GM12878 (cell line): ENCODE data around the gene MAD1L1. TPM values are rescaled to one million over a fixed set of nuclear protein-coding genes. Genes with fewer than 3 reads are reported as not detected.

Source experiments
- ATAC-seq: fragments of 200-7000 bp; cut with Tn5 transposase; 3 replicates; pipeline ENCODE4 v1.9.1; 2020; ENCODE audit warnings: mild to moderate bottlenecking, moderate library complexity
- BruUV-seq: library from RNA; stranded (reverse); fragments of 400-500 nt; replicated peaks from 2 replicates; lab custom pipeline; 2021; lab: Mats Ljungman, UMichigan
- CTCF ChIA-PET: fragments of 300-600 bp; sonication (Branson Sonifier 250); formaldehyde crosslinking; extraction: SDS; loops from one replicate; lab custom pipeline; 2021; ENCODE audit warnings: inconsistent platforms; lab: Yijun Ruan, JAX
- POLR2A ChIA-PET: fragments of 350-600 bp; formaldehyde crosslinking; extraction: SDS; loops from one replicate; lab custom pipeline; 2021; ENCODE audit warnings: inconsistent platforms; lab: Charles Lee
- RAD21 ChIA-PET: fragments of 300-600 bp; sonication (Branson Sonifier 250); formaldehyde crosslinking; loops from one replicate; lab custom pipeline; 2023; ENCODE audit warnings: antibody characterized with exemption; ENCODE audit not compliant: unreplicated experiment; lab: Charles Lee
- SMC1A ChIA-PET: fragments of 300-600 bp; sonication (Branson Sonifier 250); formaldehyde crosslinking; loops from one replicate; lab custom pipeline; 2023; ENCODE audit not compliant: unreplicated experiment, uncharacterized antibody; lab: Charles Lee
- DNase-seq: peaks from one replicate; pipeline ENCODE4 v3.0.0-alpha.2; 2011; ENCODE audit warnings: low read depth, low spot score
- FAIRE-seq: peaks from 3 replicates; lab custom pipeline; 2011; peaks lifted over from hg19 to GRCh38; lab: Jason Lieb, UNC
- H2AFZ ChIP-seq: 2 replicates; pipeline ENCODE4 v1.6.0; 2011; ENCODE audit warnings: low read depth, low read length, control low read depth; ENCODE audit not compliant: control insufficient read depth
- H3K27ac ChIP-seq: 2 replicates; pipeline ENCODE4 v1.5.1; 2011; ENCODE audit warnings: control low read depth; ENCODE audit not compliant: control insufficient read depth, insufficient read depth
- H3K27me3 ChIP-seq, 2 experiments: replicated peaks in 1 of 2; 2 replicates each; pipeline versions ENCODE4 v1.6.0 to v1.6.1; 2011; ENCODE audit warnings: low read length in 1 of 2; ENCODE audit not compliant: control insufficient read depth in 2 of 2, insufficient read depth in 2 of 2
- H3K36me3 ChIP-seq, 2 experiments: 2 replicates each; pipeline ENCODE4 v1.5.1; 2011; ENCODE audit warnings: low read length in 1 of 2; ENCODE audit not compliant: control insufficient read depth in 2 of 2, insufficient read depth in 2 of 2
- H3K4me1 ChIP-seq: 2 replicates; pipeline ENCODE4 v1.6.1; 2011; ENCODE audit warnings: mild to moderate bottlenecking, low read length, moderate library complexity, mixed read lengths; ENCODE audit not compliant: control insufficient read depth, insufficient read depth
- H3K4me2 ChIP-seq: 2 replicates; pipeline ENCODE4 v1.6.0; 2011; ENCODE audit warnings: control low read depth; ENCODE audit not compliant: control insufficient read depth, insufficient read depth
- H3K4me3 ChIP-seq: fragments of 200-600 bp; sonication (generic); 2 replicates; pipeline ENCODE4 v1.5.1; 2016
- H3K79me2 ChIP-seq: 2 replicates; pipeline ENCODE4 v1.6.0; 2011; ENCODE audit warnings: low read length; ENCODE audit not compliant: control insufficient read depth, insufficient read depth
- H3K9ac ChIP-seq: 2 replicates; pipeline ENCODE4 v1.8.0; 2011; ENCODE audit warnings: low read length, control low read depth, mixed read lengths; ENCODE audit not compliant: control insufficient read depth, insufficient read depth
- H3K9me3 ChIP-seq: replicated peaks from 3 replicates; pipeline ENCODE4 v1.5.1; 2011; ENCODE audit warnings: mild to moderate bottlenecking, low read length; ENCODE audit not compliant: control insufficient read depth, insufficient read depth
- H4K20me1 ChIP-seq: 2 replicates; pipeline ENCODE4 v1.6.0; 2011; ENCODE audit not compliant: control insufficient read depth, insufficient read depth
- CREM ChIP-seq: IDR thresholded peaks from 2 replicates; pipeline ENCODE4 v1.6.1; 2014; ENCODE audit warnings: antibody characterized with exemption, low read depth
- CUX1 ChIP-seq: IDR thresholded peaks from 2 replicates; pipeline ENCODE4 v1.6.1; 2012; ENCODE audit warnings: improper control_type of control experiment, low read depth, low read length; ENCODE audit not compliant: insufficient replicate concordance
- ELK1 ChIP-seq: IDR thresholded peaks from 2 replicates; pipeline ENCODE4 v1.6.1; 2012; ENCODE audit warnings: low read depth, low read length, improper control_type of control experiment
- HDAC6 ChIP-seq: fragments of 200-600 bp; sonication (generic); IDR thresholded peaks from one replicate; pipeline ENCODE4 v1.8.0; 2017; ENCODE audit warnings: antibody characterized with exemption; ENCODE audit not compliant: unreplicated experiment
- IRF5 ChIP-seq: fragments of 450-650 bp; IDR thresholded peaks from 2 replicates; pipeline ENCODE4 v1.6.1; 2017; ENCODE audit warnings: borderline replicate concordance
- RB1 ChIP-seq: fragments of 450-650 bp; formaldehyde crosslinking; IDR thresholded peaks from 2 replicates; pipeline ENCODE4 v1.6.1; 2017; ENCODE audit warnings: mild to moderate bottlenecking, borderline replicate concordance
- STAT1 ChIP-seq: fragments of 450-650 bp; conservative IDR thresholded peaks from 2 replicates; pipeline ENCODE4 v1.6.1; 2014; ENCODE audit warnings: antibody characterized with exemption, mild to moderate bottlenecking
- ZBTB40 ChIP-seq: fragments of 450-650 bp; IDR thresholded peaks from 2 replicates; pipeline ENCODE4 v1.6.1; 2016; ENCODE audit warnings: mild to moderate bottlenecking, moderate library complexity, borderline replicate concordance
- WGBS: methylation state at CpG from one replicate; pipeline ENCODE4 v1.1.6; 2016; ENCODE audit warnings: low lambda C conversion rate; ENCODE audit not compliant: insufficient replicate concordance, insufficient coverage; ENCODE audit errors: missing lambda C conversion rate; 5-methylcytosine and 5-hydroxymethylcytosine counted together
- in situ Hi-C: fragments of 300-500 bp; cut with MboI; formaldehyde crosslinking; loops from 9 replicates; pipeline ENCODE4 v1.14.3; 2018; ENCODE audit warnings: mixed read lengths
- intact Hi-C: fragments of 100-400 bp; cut with micrococcal nuclease; formaldehyde crosslinking; loops from one replicate; pipeline ENCODE4 v1.14.2; 2022; ENCODE audit not compliant: unreplicated experiment
- polyA plus RNA-seq, 11 experiments: library from polyadenylated mRNA; depleted of rRNA in 4 of 11; unstranded in 6 of 11; stranded (reverse) in 5 of 11; fragments of >200 nt; fragmentation: Nextera tagmentation in 4 of 11; fragmentation: Illumina TruSeq in 1 of 11; extraction: Ambion mirVana in 4 of 11; extraction: Trizol in 1 of 11; gene quantifications; 1 replicate in 1 of 11; 2 replicates in 10 of 11; pipeline versions ENCODE4 v1.2.1 to v1.2.3, GENCODE V29; 2011 to 2016; ENCODE audit warnings: inconsistent platforms in 2 of 11, missing spikeins in 2 of 11, low read depth in 1 of 11
- total RNA-seq, 4 experiments: library from RNA; depleted of rRNA in 3 of 4; stranded (reverse); fragments of >200 nt in 3 of 4; fragmentation: Illumina TruSeq in 1 of 4; extraction: Trizol in 1 of 4; gene quantifications; 2 replicates each; pipeline versions ENCODE4 v1.2.1 to v1.2.3, GENCODE V29; 2013 to 2021

MAD1L1 gene
- total and polyA plus RNA-seq, 10 of the 15 experiments (the other 5 are each of a cell fraction or from before 2014, with no cell fraction given), result 2.2 to 76.8 (median 38.3) TPM

- no peak for TF ChIP-seq CUX1
These were observed 28.1 kb upstream of the MAD1L1 start (continued) for GRCh38 chr7:2260820-2261219.

- no peaks in the 10 kb centered on the region for H4K20me1 ChIP-seq
- POLR2A ChIA-PET, result interaction anchor here (0.9 to 1.6 kb wide), 6 partner anchors 10 to 53 kb away, joined by 3 to 7 read pairs (median 4); no protein-coding TSS in a partner anchor
- H3K9me3 ChIP-seq, result no peaks in the 10 kb centered on the region
- 46% methylated on average over 9 of the region's 9 CpGs for WGBS
- H2AFZ ChIP-seq, result no peak overlapping the region
- no peaks in the 10 kb centered on the region for H3K27me3 ChIP-seq
- SMC1A ChIA-PET, result interaction anchor here (0.6 to 3.1 kb wide), 11 partner anchors 11 to 106 kb away, joined by 3 to 14 read pairs (median 5); no protein-coding TSS in a partner anchor
- H3K79me2 ChIP-seq, result peaks cover 7% of the 10 kb centered on the region
- BruUV-seq, result no TSS peak
- DNase-seq (no peak), ATAC-seq (peak; percentile 18), FAIRE-seq (no peak)
- H3K4me2 ChIP-seq, result peak overlapping the region; percentile 45
- H3K9ac ChIP-seq, result peak overlapping the region; percentile 29; the same call in 1 of the 2 replicates
- intact Hi-C loops, result no loop called here
- RAD21 ChIA-PET, result interaction anchor here (0.6 to 2.0 kb wide), 9 partner anchors 18 to 188 kb away, joined by 3 to 6 read pairs (median 3); partner anchors contain the start of genes MRM2 and NUDT1
- in situ Hi-C loops, result no loop called here
- CTCF ChIA-PET, result interaction anchor here (1.1 to 4.0 kb wide), 8 partner anchors 8 to 88 kb away, joined by 3 to 21 read pairs (median 6); no protein-coding TSS in a partner anchor
- peaks cover 45% of the 10 kb centered on the region for H3K4me1 ChIP-seq
- no peak overlapping the region for H3K4me3 ChIP-seq
- H3K27ac ChIP-seq, result peak overlapping the region; percentile 65
- peaks cover 12 to 42% of the 10 kb centered on the region in 2 experiments for H3K36me3 ChIP-seq
- TF ChIP-seq CREM (no peak), STAT1 (no peak), ELK1 (no peak), HDAC6 (no peak), IRF5 (no peak), ZBTB40 (no peak), RB1 (no peak)
These were observed 26.7 kb upstream of the MAD1L1 start for GRCh38 chr7:2259480-2259879.
